IMR-90 (cell line): ENCODE data around the gene OR52E5.

Source experiments
- BHLHE40 ChIP-seq: fragments of 150-350 bp; IDR thresholded peaks from 2 replicates; pipeline ENCODE4 v1.6.1; 2016; ENCODE audit warnings: mild to moderate bottlenecking, low read depth, low read length
- CEBPB ChIP-seq: IDR thresholded peaks from 2 replicates; pipeline ENCODE4 v1.6.1; 2012; ENCODE audit warnings: low read depth, low read length, improper control_type of control experiment
- CHD1 ChIP-seq: IDR thresholded peaks from 2 replicates; pipeline ENCODE4 v1.6.1; 2012; ENCODE audit warnings: low read depth, low read length, improper control_type of control experiment
- CTCF ChIP-seq: conservative IDR thresholded peaks from 2 replicates; pipeline ENCODE4 v1.5.1; 2012; ENCODE audit warnings: mild to moderate bottlenecking, low read depth, low read length, improper control_type of control experiment
- MAFK ChIP-seq: IDR thresholded peaks from 2 replicates; pipeline ENCODE4 v1.6.1; 2012; ENCODE audit warnings: low read depth, low read length, improper control_type of control experiment
- MAZ ChIP-seq: IDR thresholded peaks from 2 replicates; pipeline ENCODE4 v1.6.1; 2012; ENCODE audit warnings: low read depth, mild to moderate bottlenecking, low read length, improper control_type of control experiment, moderate library complexity, borderline replicate concordance
- POLR2A ChIP-seq: IDR thresholded peaks from 2 replicates; pipeline ENCODE4 v1.6.1; 2012; ENCODE audit warnings: mild to moderate bottlenecking, low read depth, low read length
- RAD21 ChIP-seq: IDR thresholded peaks from 2 replicates; pipeline ENCODE4 v1.6.1; 2012; ENCODE audit warnings: low read length, improper control_type of control experiment
- RCOR1 ChIP-seq: IDR thresholded peaks from 2 replicates; pipeline ENCODE4 v1.6.1; 2012; ENCODE audit warnings: mild to moderate bottlenecking, low read length, improper control_type of control experiment; ENCODE audit not compliant: insufficient replicate concordance
- SMC3 ChIP-seq: fragments of 150-350 bp; IDR thresholded peaks from 2 replicates; pipeline ENCODE4 v1.6.1; 2016; ENCODE audit warnings: low read depth, mild to moderate bottlenecking, antibody characterized with exemption, low read length, moderate library complexity
- USF2 ChIP-seq: fragments of 150-350 bp; IDR thresholded peaks from 2 replicates; pipeline ENCODE4 v1.6.1; 2017; ENCODE audit warnings: mild to moderate bottlenecking, antibody characterized with exemption, low read length, low read depth

- TF ChIP-seq CTCF: peak; percentile 44
- no peak for TF ChIP-seq RCOR1
- TF ChIP-seq MAFK: no peak
- TF ChIP-seq CEBPB: no peak
- no peak for TF ChIP-seq POLR2A
- peak; percentile 33; the same call in 1 of the 2 replicates for TF ChIP-seq RAD21
- TF ChIP-seq CHD1: no peak
- TF ChIP-seq BHLHE40: no peak
- no peak for TF ChIP-seq USF2
- TF ChIP-seq SMC3: no peak
- no peak for TF ChIP-seq MAZ
Observed at GRCh38 chr11:5891216-5891800, 1.7 kb upstream of the OR52E5 start.
